SK-N-SH (cell line): ENCODE measurements around the gene CCR5AS.

Experiments used
- CHD2 ChIP-seq: fragments of 150-350 bp; IDR thresholded peaks from 2 replicates; pipeline ENCODE4 v1.6.1; 2018; ENCODE audit warnings: low read length; ENCODE audit not compliant: partially characterized antibody
- EP300 ChIP-seq, 2 experiments: IDR thresholded peaks; 2 replicates each; pipeline versions ENCODE4 v1.4.0 to v1.6.1; 2012; ENCODE audit warnings: borderline replicate concordance in 1 of 2, low read depth in 1 of 2, low read length in 1 of 2
- GABPA ChIP-seq: IDR thresholded peaks from 2 replicates; pipeline ENCODE4 v1.4.0; 2012; ENCODE audit warnings: low read depth, mild to moderate bottlenecking
- RAD21 ChIP-seq: IDR thresholded peaks from 2 replicates; pipeline ENCODE4 v1.6.1; 2012; ENCODE audit warnings: mild to moderate bottlenecking, low read length
- REST ChIP-seq: IDR thresholded peaks from 2 replicates; pipeline ENCODE4 v1.6.1; 2012; ENCODE audit warnings: mild to moderate bottlenecking, low read depth, low read length, moderate library complexity
- SIN3A ChIP-seq: IDR thresholded peaks from 2 replicates; pipeline ENCODE4 v1.6.1; 2012; ENCODE audit warnings: low read depth, mild to moderate bottlenecking, low read length, moderate library complexity, borderline replicate concordance
- TF ChIP-seq, protein P1 (sequence below): IDR thresholded peaks from 2 replicates; pipeline ENCODE4; 2012
- TF ChIP-seq, protein P2 (sequence below): fragments of 200-600 bp; sonication (generic); IDR thresholded peaks from 2 replicates; pipeline ENCODE4 v1.6.1; 2017; ENCODE audit warnings: antibody characterized with exemption, mild to moderate bottlenecking, moderate library complexity

DNA sequence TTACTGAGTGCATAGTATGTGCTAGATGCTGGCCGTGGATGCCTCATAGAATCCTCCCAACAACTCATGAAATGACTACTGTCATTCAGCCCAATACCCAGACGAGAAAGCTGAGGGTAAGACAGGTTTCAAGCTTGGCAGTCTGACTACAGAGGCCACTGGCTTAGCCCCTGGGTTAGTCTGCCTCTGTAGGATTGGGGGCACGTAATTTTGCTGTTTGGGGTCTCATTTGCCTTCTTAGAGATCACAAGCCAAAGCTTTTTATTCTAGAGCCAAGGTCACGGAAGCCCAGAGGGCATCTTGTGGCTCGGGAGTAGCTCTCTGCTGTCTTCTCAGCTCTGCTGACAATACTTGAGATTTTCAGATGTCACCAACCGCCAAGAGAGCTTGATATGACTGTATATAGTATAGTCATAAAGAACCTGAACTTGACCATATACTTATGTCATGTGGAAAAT, 37.2 kb downstream of the CCR5AS start:
- no peak for TF ChIP-seq REST
- TF ChIP-seq RAD21, result no peak
- TF ChIP-seq, protein P1, sequence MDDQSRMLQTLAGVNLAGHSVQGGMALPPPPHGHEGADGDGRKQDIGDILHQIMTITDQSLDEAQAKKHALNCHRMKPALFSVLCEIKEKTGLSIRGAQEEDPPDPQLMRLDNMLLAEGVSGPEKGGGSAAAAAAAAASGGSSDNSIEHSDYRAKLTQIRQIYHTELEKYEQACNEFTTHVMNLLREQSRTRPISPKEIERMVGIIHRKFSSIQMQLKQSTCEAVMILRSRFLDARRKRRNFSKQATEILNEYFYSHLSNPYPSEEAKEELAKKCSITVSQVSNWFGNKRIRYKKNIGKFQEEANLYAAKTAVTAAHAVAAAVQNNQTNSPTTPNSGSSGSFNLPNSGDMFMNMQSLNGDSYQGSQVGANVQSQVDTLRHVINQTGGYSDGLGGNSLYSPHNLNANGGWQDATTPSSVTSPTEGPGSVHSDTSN, result no peak
- TF ChIP-seq, protein P2, sequence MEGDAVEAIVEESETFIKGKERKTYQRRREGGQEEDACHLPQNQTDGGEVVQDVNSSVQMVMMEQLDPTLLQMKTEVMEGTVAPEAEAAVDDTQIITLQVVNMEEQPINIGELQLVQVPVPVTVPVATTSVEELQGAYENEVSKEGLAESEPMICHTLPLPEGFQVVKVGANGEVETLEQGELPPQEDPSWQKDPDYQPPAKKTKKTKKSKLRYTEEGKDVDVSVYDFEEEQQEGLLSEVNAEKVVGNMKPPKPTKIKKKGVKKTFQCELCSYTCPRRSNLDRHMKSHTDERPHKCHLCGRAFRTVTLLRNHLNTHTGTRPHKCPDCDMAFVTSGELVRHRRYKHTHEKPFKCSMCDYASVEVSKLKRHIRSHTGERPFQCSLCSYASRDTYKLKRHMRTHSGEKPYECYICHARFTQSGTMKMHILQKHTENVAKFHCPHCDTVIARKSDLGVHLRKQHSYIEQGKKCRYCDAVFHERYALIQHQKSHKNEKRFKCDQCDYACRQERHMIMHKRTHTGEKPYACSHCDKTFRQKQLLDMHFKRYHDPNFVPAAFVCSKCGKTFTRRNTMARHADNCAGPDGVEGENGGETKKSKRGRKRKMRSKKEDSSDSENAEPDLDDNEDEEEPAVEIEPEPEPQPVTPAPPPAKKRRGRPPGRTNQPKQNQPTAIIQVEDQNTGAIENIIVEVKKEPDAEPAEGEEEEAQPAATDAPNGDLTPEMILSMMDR, result no peak
- no peak for TF ChIP-seq CHD2
- no peak for TF ChIP-seq SIN3A
- no peak for TF ChIP-seq GABPA
- no peak for TF ChIP-seq EP300 (IDR thresholded peaks at IDR 0.05; ENCODE audit: borderline replicate concordance in 1 of 2, low read depth in 1 of 2, low read length in 1 of 2)
